GM20431 (cell line): ENCODE results near the gene ARL16.

Experiments used
- in situ Hi-C: fragments of 300-500 bp; cut with MseI, MboI; formaldehyde crosslinking; loops from one replicate; pipeline ENCODE4 v1.15.0; 2020; ENCODE audit warnings: low sequenced_read_pairs; ENCODE audit not compliant: unreplicated experiment

ARL16 gene

DNA sequence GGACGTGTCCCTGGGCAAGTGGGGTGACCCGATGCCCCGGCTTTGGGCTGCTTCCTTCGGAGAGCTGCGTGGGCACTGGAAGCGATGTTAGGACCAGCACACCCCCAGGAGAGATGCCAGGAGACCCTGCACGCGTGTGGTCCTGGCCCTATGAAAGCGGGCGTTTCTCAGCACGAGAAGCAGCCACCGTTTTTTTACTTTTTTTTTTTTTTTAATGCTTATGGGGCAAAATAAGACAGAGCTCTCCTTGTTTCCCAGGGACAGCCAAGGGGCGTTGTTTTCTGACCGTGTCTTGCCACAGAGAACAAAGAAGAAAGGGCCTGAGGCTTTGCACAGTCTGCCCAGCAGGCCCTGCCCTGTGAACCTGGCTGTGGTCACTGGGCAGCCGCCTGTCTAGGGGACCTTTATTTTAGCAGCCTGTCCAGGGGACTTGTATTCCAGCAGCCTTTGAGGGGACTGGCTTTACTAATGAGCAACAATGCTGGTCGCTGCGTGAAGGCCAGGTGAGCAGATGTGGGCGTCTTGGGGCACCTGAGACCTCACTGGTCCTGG lies 29.5 kb upstream of the ARL16 start:
- in situ Hi-C loops, result no loop called here

DNA sequence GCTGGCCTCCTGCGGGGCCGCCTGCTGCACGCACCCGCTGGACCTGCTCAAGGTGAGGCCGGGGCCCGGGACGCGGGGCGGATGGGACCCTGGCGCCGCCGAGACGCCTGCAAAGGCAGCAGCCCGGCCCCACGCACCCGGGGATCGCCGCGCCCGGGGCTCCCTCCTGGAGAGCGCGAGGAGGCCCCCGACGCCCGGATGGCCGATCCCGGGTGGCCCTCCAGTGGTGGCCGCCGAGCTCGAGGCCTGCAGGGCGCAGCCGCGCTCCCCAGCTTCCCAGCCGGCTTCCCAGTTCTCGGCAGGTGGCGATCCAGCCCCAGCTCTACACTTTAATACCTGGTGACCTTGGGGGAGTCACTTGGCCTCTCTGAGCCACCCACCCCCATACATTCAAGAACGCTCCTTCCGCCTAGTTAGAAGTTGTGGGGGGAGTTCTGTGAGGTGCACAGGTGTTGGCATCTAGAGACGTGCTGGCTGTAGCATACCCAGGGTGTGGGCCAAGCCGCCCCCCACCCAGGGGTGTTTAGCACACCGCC lies 28.9 kb upstream of the ARL16 start:
- in situ Hi-C loops, result no loop called here

DNA sequence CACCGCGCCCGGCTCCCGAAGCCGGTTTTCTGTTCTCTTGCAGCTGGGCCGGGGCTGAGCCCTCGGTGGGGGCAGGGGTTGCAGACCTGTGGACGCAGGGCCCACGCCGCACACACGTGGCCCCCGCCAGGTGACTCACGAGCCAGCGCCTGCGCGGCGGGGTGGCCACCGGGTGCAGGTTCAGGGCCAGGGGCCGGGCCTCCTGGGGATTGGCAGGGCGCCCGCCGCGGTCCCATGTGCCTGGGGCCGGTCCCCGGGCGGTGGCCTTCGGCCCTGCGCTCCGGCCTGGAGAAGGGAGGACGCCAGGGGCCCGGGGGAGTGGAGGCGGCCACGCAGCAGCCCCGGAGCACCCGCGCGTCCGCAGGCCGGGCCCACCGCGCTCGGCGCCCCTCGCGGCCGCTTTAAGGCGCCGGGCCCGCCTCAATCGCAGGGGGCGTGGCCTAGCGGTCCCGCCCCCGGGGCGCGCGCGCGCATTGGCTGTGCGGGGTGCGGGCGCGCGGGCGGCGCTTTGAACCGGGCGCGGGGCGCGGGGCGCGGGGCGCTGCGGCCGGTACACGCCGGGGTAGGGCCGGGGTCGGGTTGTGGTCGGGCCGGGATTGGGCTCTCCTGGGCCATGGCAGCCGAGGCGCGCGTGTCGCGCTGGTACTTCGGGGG lies 28.3 kb upstream of the ARL16 start, which contains the start of gene SLC25A10:
Gene SLC25A10, plus strand, starts transcription at position 471 of the 654 bp plus-strand sequence. Its CDS starts 143 bp downstream, at position 614.
- in situ Hi-C loops, result no loop called here

DNA sequence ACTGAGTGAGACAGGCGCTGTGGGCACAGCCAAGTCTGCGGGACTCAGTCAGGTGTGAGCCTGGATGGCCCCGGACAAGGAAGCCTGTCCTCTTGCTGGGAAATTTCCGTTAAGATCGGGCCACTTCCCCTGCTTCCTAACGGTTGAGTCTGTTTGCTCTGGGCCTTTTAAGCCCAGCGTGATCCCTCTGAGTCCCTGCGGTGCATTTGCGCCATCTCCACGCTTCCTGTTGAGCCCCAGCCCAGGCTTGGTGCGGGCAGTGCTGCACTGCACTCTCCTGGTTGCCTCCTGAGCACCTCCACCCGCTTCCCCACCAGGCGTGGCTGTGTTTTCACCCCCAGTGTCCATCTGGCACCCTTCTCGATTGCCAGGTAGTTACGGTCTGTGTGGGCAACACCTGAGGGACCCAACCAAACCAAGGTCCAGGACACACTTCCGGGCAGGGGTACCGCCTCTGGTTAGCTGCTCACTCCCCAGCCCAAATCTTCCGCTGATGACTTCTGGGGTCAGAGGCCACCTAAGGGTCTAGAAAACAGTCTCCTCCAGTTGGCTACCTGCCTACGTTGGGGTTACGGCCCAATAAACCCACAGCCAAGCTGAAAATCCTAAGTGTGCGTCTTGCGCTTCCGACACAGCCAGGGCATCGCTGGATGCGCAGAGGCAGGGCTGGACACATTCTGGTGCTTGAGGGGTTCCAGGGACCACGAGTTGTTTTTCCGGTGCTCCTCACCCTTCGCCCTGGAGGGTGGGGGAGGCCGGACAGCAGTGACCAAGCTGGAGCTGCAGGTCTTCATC lies 27.1 kb upstream of the ARL16 start:
- in situ Hi-C loops, result no loop called here

DNA sequence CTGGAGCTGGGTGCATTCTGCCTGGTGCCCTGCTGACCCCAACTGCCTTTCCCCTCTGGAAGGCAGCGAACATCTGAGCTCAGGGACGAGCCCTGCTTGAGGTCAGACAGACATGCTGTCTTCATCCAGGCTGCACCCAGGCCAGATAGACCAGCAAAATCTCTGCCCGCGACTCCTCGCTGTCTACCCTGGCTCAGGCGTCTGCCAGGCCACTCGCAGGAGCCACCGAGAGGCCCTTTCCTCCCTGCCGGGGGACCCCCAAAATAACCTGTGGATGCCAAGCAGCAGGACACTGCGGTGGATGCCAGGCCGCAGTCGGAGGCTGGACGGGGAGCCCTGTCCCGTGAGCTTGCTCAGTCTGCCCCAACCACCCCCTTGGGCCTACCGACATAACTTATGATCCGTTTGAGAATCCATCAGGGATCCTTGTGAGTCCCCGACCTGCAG lies 25.2 kb upstream of the ARL16 start:
- in situ Hi-C loops, result no loop called here

DNA sequence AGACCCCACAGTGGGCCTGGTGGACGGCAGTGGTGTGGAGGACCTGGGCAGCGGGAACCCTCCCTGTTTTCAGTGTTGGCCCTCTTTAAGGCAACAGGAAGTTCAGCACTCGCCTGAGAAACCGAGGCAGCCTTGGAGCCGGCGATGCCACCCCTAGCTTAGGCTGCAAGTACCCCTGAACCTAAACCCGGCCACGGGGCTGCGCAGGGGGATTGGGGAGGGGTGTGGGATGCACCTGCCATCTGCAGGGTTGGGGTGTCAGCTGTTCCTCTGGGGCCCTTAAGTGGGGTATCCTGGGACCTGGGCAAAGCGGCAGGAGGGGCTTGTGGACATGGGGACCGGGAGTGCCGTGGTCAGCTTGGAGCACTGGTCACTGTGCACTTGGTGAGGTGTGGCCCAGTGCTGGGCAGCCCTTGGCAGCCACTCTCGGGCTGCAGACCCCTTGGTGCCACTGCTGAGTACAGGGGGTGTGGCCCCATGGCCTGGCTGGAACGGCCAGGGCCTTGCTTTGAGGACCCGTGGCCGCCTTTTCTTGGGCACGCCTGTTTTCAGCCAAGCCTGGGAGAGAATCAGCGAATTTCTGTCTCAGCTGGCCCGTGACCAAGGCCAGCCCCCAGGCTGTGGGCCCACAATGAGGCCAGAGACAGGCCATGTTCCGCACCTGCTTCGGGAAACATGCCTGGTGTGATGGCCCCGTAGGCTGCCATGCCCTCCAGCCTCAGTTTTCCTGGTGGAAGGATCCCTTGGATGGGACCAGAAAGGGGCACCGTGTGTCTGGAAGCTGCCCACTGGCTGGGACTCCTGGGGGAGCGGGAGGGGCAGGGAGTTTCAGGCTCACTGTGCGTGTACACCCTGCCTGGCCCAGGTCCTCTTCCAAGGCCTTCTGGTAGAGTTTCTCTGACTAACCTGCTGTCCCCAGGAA lies 24.4 kb upstream of the ARL16 start:
- in situ Hi-C loops, result no loop called here

DNA sequence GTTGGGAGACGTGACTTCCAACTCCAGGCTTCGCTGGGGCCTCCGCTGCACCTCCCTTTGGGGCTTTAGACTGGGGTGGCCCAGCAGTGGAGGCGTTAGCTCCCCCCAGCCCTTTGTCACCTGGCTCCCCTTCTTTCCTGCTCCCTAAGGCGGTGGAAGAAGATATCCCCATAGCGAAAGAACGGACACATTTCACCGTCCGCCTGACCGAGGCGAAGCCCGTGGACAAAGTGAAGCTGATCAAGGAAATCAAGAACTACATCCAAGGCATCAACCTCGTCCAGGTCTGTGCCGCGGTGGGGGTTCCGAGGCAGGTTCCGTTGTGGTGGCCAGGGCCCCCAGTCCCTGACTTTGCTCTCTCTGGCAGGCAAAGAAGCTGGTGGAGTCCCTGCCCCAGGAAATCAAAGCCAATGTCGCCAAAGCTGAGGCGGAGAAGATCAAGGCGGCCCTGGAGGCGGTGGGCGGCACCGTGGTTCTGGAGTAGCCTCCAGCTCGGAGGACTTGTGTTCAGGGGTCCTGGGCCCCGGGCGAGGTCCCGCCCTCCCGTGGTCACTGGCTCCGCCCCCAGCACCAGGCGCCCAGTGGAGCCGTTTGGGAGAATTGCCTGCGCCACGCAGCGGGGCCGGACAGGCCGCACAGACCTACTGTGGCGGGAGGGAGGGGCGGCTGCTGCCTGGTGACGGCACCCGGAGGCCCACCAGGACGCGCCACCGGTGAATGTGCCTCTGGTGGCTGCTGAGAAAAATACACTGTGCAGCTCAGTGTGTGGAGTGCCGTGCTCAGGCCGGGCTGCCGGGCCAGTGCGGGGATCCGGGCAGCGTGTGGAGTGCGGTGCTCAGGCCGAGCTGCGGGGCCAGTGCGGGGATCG lies 23.4 kb upstream of the ARL16 start:
- in situ Hi-C loops, result no loop called here

DNA sequence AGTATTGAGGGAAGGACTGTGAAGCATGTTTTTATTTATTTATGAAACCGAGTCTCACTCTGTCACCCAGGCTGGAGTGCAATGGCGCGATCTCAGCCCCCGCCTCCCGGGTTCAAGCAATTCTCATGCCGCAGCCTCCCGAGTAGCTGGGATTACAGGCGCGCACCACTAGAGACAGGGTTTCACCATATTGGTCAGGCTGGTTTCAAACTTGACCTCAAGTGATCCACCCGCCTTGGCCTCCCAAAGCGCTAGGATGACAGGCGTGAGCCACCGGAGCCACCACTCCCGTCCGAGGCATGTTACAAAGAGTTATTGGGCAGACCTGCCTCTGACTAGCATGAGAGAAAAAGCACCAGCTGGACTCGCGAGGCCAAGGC lies 22.6 kb upstream of the ARL16 start:
- in situ Hi-C loops, result no loop called here

DNA sequence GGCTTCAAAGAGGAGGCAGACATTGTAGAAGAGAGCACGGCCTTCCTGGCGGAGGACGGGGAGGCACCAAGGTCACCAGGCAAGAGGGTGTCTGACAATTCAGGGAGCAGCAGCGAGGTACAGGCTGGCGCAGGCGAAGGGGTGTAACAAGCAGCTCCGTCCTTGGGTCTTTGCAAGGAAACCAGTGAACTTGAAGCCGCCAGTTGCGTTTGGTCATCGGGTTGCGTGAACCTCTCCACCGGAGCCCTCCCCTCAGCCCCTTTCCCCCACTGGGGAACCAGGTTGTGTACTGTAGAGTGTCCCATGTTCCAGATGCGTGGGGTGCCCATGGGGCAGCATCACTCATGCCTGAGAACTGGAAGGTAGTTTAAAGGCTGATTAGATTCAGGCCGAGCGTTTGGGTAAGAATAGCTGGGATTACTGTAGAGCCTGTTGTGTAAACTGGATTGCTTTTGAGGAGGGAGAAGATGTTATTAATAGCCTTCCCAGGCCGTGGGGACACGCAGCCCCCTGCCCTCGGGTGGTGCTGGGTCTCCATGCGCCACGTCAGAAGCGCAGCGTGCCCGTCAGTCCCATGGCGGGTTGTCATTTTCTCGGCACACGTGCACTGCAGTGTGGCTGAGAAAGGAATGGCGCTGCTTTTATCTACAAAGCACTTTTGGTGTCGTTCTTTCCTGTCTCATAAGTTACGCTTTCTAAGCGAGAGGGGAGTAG lies 22.1 kb upstream of the ARL16 start:
- in situ Hi-C loops, result no loop called here

DNA sequence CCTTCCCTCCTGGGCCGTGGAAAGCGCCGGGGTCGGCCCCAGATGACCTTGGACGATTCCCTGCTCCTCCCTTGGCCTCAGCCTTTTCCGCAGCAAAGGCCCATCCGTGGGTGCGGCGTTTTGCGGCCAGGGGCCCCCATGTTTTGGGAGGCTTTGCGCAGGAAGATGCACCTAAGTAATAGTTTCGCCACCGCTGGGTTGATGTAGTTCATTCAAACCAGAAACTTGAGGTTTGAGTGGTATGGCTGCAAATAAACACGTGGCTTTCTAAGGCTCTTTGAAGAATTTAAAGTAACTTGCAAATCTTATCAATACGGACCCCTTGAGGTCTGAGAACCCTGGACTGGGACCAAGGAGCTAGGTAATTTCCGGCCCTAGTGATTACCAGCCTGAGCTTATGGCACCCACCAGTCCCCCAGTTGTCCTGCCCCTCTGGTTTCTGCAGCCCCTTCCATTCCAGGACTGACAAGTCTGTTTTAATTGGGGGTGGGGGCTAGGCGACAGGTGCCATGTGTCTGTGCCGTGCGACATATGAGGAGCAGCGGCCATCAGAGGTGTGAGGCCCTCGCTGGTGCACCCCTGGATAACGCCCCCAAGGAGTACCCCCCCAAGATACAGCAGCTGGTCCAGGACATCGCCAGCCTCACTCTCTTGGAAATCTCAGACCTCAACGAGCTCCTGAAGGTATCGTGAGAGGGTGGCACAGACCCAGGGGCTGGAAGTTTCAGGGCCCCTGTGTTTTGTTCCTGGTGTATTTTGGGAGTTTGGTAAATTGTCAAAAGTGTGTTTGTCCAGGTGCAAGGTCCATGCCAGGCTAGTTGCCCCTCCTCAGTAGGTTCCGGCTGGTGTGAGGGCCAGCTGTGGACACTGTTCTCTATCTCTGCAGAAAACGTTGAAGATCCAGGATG lies 20.4 kb upstream of the ARL16 start:
- in situ Hi-C loops, result no loop called here

DNA sequence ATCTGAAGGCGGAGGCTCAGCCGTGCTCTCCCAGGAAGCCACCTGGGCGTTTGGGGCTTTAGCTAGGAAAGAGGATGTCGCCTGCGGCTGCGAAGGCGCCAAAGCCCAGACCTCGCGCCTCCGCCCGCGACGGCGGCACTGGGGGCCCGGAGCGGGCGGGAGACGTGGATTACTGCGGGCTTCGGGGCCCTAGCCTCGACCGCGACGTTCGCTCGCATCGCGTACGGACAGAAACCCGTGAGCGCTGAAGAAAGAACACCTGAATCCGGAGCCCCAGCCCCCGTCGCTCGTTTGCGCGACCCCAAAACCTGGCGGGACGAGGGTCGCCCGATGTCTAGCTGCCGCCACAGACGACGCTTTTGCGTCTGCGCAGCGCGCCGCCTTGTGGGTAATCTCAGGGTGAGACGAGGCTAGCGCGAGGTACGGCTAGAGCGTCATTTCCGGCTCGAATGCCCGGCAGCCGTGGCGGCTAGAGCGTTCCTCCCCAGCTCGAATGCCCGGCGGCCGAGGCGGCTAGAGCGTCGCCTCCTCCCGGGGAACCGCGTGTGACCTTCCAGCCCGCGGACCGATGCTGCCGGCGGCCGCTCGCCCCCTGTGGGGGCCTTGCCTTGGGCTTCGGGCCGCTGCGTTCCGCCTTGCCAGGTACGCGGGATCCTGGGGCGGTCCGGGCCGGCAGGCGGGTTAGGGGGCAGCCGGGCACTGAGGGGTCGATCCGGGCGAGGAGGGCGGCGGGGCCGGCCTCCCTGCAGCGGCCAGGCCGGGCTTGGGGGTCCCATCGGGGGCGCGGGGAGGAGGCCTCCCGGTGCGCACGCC lies 19.5 kb upstream of the ARL16 start, which contains the start of gene MRPL12:
Gene MRPL12, plus strand, starts transcription at position 434 of the 813 bp plus-strand sequence. Its CDS starts 135 bp downstream, at position 569.
- in situ Hi-C loops, result no loop called here

DNA sequence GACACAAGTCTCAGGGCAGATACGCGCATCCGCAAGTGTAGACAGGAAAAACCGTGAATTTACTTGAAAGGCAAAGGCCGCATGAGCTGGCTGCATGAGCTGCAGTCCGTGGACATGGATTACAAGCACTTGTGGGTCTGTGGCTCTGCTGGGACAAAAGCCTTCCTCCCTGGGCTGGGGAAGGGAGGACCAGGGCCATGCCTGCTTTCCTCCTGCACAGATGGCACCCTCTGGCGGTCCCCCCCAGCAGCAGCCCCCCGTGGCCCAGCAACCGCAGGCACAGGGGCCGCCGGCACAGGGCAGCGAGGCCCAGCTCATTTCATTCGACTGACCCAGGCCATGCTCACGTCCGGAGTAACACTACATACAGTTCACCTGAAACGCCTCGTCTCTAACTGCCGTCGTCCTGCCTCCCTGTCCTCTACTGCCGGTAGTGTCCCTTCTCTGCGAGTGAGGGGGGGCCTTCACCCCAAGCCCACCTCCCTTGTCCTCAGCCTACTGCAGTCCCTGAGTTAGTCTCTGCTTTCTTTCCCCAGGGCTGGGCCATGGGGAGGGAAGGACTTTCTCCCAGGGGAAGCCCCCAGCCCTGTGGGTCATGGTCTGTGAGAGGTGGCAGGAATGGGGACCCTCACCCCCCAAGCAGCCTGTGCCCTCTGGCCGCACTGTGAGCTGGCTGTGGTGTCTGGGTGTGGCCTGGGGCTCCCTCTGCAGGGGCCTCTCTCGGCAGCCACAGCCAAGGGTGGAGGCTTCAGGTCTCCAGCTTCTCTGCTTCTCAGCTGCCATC lies 17.9 kb upstream of the ARL16 start:
- in situ Hi-C loops, result no loop called here

DNA sequence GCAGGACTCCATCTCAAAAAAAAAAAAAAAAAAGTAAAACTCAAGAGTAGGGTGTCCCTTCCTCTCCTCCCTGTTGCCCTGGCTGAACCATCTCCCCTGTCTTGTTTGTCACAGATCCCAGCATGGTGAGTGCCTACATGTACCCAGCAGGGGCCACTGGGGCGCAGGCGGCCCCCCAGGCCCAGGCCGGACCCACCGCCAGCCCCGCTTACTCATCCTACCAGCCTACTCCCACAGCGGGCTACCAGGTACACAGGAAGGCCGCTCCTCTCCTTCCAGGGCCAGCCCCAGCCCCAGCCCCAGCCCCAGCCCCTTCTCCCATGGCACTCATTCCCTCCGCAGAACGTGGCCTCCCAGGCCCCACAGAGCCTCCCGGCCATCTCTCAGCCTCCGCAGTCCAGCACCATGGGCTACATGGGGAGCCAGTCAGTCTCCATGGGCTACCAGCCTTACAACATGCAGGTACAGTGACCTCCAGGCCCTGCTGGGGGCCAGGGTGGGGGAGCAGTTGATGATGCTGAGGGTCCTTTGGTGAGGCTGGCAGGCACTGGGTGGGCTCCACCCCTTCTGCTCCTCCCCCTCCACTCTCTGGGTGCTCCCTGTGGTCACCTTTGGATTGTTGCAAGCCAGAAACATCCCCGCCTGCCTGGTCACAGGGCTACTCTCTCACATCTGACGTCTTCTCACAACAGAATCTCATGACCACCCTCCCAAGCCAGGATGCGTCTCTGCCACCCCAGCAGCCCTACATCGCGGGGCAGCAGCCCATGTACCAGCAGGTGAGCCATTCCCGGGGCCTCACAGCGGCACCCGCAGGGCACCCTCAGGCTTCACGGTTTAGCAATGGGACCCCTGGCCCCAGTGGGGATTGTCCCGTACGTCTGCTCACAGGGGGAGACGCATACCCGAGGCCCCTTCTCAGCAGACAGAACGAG lies 17.0 kb upstream of the ARL16 start:
- in situ Hi-C loops, result no loop called here

DNA sequence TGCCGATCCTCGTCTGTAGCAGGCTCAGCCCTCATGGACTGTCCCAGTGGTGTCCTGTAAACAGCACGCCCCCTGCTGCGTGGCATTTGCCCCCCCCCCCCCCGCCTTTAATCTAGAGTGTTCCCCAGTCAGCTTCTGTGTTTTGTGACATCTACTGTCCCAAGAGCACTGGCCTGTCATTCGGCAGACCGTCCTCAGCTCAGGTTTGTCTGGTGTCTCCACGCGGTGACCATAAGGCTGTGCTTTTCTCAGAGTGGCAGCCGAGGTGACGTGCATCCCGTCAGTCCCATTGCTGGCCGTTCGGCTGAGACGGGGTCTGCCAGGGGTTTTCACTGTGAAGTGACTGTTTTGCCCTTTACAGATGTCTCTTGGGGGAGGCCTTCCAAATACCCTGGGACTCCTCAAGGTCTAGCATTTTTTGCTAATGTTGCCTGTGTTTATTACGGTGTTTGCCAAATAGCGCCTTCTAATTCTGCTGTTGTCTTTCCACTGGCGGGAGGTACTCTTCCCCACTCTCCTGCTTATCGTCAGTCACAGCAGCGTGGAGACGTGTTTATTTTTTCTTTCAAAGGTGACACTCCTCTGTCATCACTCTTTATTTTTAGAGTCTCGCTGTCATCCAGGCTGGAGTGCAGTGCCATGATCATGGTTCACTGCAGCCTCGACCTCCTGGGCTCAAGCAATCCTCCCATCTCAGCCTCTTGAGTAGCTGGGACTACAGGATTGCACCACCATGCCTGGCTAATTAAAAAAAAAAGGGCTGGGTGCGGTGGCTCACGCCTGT lies 13.9 kb upstream of the ARL16 start:
- in situ Hi-C loops, result no loop called here
